Measurements from ENCODE around the gene OAS2.
"Not testable (repeated sequence)": the region's sequence is repeated elsewhere in the genome, so short reads cannot be mapped to it uniquely, and the experiment has no call there.

The OAS2 gene

DNA sequence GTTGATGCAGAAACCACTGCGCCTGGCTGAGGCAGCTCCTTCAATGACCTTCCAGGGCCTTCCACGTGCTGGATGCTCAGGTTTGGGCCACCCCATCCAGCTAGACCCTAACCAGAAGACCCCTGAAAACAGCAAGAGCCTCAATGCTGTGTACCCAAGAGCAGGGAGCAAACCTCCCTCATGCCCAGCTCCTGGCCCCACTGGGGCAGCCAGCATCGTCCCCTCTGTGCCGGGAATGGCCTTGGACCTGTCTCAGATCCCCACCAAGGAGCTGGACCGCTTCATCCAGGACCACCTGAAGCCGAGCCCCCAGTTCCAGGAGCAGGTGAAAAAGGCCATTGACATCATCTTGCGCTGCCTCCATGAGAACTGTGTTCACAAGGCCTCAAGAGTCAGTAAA, 29.5 kb upstream of the OAS2 start:
- DNase-seq (ENCODE audit: low read depth in 2 of 2) = no peak

DNA sequence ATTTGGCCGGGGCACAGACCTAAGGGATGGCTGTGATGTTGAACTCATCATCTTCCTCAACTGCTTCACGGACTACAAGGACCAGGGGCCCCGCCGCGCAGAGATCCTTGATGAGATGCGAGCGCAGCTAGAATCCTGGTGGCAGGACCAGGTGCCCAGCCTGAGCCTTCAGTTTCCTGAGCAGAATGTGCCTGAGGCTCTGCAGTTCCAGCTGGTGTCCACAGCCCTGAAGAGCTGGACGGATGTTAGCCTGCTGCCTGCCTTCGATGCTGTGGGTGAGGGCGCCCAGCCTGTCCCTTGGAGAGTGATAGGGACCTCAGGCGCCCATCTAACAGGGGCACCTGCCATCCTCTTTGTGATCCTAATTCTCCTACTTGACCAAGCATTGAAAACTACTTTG, 27.6 kb upstream of the OAS2 start:
- DNase-seq (ENCODE audit: low read depth in 2 of 2) = no peak

- not testable (repeated sequence) for DNase-seq (ENCODE audit: low read depth in 2 of 2)
Observed at GRCh38 chr12:112957125-112957524, 21.2 kb upstream of the OAS2 start.

DNA sequence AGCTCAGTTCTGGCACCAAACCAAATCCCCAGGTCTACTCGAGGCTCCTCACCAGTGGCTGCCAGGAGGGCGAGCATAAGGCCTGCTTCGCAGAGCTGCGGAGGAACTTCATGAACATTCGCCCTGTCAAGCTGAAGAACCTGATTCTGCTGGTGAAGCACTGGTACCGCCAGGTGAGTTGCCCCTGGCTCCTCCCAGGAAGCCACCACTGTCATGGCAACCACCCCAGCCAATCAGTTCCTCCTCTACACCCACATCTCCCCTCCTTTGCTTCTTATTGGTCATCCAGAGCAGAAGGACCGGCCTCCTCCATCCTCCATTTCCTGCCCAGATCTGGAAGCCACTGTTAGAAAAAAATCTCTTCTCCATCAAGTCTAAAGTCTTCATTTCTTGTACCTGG, 17.2 kb upstream of the OAS2 start:
- no peak for DNase-seq (ENCODE audit: low read depth in 2 of 2)

- no peak for DNase-seq (ENCODE audit: low read depth in 2 of 2)
Observed at GRCh38 chr12:112961536-112961935, 16.8 kb upstream of the OAS2 start.

- DNase-seq (ENCODE audit: low read depth in 2 of 2) = no peak
Observed at GRCh38 chr12:112962561-112962960, 15.8 kb upstream of the OAS2 start.

GRCh38 chr12:112963227-112963861, 15.0 kb upstream of the OAS2 start:
- DNase-seq (ENCODE audit: low read depth in 2 of 2) = no peak

GRCh38 chr12:112964067-112964670, 14.2 kb upstream of the OAS2 start:
- no peak for DNase-seq (ENCODE audit: low read depth in 2 of 2)

GRCh38 chr12:112964915-112965314, 13.4 kb upstream of the OAS2 start:
- no peak for DNase-seq (ENCODE audit: low read depth in 2 of 2)

DNA sequence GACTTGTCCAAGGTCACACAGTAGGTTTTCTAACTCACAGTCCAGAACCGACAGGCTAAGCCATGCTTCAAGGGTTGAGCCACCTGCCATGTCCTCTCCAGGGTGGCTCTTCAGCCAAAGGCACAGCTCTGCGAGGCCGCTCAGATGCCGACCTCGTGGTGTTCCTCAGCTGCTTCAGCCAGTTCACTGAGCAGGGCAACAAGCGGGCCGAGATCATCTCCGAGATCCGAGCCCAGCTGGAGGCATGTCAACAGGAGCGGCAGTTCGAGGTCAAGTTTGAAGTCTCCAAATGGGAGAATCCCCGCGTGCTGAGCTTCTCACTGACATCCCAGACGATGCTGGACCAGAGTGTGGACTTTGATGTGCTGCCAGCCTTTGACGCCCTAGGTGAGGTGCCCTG, 12.7 kb upstream of the OAS2 start:
- DNase-seq (ENCODE audit: low read depth in 2 of 2) = no peak

GRCh38 chr12:112967306-112967705, 11.0 kb upstream of the OAS2 start:
- DNase-seq (ENCODE audit: low read depth in 2 of 2) = no peak

DNA sequence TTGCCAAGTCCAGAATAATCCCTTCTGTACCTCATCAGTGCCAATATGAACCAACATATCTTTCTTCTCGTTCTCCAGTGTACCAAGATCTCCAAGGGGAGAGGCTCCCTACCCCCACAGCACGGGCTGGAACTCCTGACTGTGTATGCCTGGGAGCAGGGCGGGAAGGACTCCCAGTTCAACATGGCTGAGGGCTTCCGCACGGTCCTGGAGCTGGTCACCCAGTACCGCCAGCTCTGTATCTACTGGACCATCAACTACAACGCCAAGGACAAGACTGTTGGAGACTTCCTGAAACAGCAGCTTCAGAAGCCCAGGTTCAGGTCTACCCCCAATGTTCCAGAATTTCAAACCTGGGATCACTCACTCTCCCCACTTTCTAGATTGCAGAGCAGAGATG, 10.5 kb upstream of the OAS2 start:
- DNase-seq (ENCODE audit: low read depth in 2 of 2) = no peak

GRCh38 chr12:112969547-112970306, 8.6 kb upstream of the OAS2 start:
- no peak for DNase-seq (ENCODE audit: low read depth in 2 of 2)

DNA sequence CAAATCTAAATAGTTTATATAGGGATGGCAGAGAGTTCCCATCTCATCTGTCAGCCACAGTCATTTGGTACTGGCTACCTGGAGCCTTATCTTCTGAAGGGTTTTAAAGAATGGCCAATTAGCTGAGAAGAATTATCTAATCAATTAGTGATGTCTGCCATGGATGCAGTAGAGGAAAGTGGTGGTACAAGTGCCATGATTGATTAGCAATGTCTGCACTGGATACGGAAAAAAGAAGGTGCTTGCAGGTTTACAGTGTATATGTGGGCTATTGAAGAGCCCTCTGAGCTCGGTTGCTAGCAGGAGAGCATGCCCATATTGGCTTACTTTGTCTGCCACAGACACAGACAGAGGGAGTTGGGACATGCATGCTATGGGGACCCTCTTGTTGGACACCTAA, 7.9 kb upstream of the OAS2 start:
- DNase-seq (ENCODE audit: low read depth in 2 of 2) = no peak

DNA sequence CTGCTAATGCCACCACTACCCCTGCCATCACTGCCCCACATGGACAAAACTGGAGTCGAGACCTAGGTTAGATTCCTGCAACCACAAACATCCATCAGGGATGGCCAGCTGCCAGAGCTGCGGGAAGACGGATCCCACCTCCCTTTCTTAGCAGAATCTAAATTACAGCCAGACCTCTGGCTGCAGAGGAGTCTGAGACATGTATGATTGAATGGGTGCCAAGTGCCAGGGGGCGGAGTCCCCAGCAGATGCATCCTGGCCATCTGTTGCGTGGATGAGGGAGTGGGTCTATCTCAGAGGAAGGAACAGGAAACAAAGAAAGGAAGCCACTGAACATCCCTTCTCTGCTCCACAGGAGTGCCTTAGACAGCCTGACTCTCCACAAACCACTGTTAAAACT, 7.1 kb upstream of the OAS2 start:
- no peak for DNase-seq (ENCODE audit: low read depth in 2 of 2)

- no peak for DNase-seq (ENCODE audit: low read depth in 2 of 2)
Observed at GRCh38 chr12:112973011-112973735, 5.1 kb upstream of the OAS2 start.

DNA sequence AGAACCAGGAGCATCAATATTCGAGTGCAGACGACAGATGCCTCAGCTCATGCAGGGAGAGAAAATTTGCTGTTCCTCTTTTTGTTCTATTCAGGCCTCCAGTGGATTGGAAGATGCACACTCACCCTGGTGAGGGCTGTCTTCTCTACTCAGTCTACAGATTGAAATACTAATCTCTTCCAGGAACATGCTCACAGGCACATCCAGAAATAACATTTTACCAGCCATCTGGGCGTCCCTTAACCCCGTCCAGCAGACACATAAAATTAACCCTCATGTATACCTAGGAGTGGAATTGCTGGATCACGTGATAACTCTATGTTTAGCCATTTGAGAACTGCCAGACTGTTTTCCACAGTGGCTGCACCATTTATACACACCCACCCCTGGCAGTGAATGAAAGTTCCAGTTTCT, 4.5 kb upstream of the OAS2 start:
- no peak for DNase-seq (ENCODE audit: low read depth in 2 of 2)

GRCh38 chr12:112974904-112975303, 3.4 kb upstream of the OAS2 start:
- DNase-seq (ENCODE audit: low read depth in 2 of 2) = no peak

DNA sequence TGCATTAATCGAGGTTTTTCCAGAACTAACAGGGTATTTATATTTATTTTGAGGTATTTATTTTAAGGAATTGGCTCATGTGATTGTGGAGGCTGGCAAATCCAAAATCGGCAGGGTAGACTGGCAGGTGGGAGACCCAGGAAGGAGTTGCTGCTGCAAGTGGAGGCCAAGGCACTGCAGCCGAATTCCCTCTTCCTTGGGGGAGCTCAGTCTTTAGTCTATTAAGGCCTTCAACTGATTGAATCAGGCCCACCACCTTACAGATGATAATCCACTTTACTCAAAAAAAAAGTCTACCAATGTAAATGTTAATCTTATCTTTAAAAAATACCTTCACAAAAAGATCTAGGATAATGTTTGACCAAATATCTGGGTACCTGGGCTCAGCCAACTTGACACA, 1.2 kb upstream of the OAS2 start:
- DNase-seq (ENCODE audit: low read depth in 2 of 2) = no peak

DNA sequence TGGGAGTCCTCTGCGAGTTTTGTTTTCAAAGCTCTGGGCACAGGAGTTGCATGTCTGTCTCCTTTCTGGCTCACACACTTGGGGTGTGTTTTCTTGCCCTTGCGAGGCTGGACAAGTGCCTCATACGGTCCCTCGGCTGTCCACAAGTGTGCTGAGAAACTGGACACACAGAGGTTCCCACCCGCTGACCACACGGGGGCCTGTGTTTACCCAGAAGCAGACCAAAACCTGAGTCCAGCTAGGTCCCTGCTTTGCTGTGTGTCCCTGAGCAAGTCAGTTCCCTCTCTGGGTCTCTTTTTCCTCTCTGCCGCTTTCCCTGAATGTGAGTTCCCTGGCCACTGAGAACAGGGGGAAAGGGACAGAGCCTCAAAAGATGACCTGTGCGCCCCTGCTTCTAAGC, 678 bp upstream of the OAS2 start:
- DNase-seq (ENCODE audit: low read depth in 2 of 2) = no peak

- peak in 1 of 2 donors; percentile 14 for DNase-seq (ENCODE audit: low read depth in 2 of 2)
Observed at GRCh38 chr12:112979041-112979680, 842 bp downstream of the OAS2 start.
